Activated naive CD4-positive, alpha-beta T cell treated with anti-CD3 and anti-CD28 coated beads, Interleukin-2, amount 50 U/mL, for 72 hours (primary cell): Measurements from ENCODE around the gene TSPO2. TPM values are rescaled to one million over a fixed set of nuclear protein-coding genes. Genes with fewer than 3 reads are reported as not detected.

Experiments used
- ATAC-seq, 2 donors: fragments of 150-1000 bp; cut with Tn5 transposase; 2 replicates each; pipeline ENCODE4 v1.10.0; 2021; ENCODE audit warnings: mild to moderate bottlenecking in 2 of 2, moderate library complexity in 2 of 2
- DNase-seq, 2 donors: peaks; one replicate each; pipeline ENCODE4 v3.0.0; 2021 to 2022; ENCODE audit warnings: low spot score in 2 of 2
- H3K27ac Mint-ChIP-seq, 2 donors: one replicate each; pipeline ENCODE4 v1.8.0; 2022; ENCODE audit warnings: mild to moderate bottlenecking in 2 of 2, mixed read lengths in 2 of 2
- H3K36me3 Mint-ChIP-seq, 2 donors: one replicate each; pipeline ENCODE4 v1.8.0; 2022; ENCODE audit warnings: mixed read lengths in 2 of 2
- H3K9me3 Mint-ChIP-seq, 2 donors: one replicate each; pipeline ENCODE4 v1.8.0; 2022; ENCODE audit warnings: mixed read lengths in 2 of 2
- total RNA-seq, 2 donors: library from RNA; stranded (reverse); gene quantifications; one replicate each; pipeline ENCODE4 v1.2.3, GENCODE V29; 2022

TSPO2 gene
- total RNA-seq, 2 donors from 2014 or later = not detected

DNA sequence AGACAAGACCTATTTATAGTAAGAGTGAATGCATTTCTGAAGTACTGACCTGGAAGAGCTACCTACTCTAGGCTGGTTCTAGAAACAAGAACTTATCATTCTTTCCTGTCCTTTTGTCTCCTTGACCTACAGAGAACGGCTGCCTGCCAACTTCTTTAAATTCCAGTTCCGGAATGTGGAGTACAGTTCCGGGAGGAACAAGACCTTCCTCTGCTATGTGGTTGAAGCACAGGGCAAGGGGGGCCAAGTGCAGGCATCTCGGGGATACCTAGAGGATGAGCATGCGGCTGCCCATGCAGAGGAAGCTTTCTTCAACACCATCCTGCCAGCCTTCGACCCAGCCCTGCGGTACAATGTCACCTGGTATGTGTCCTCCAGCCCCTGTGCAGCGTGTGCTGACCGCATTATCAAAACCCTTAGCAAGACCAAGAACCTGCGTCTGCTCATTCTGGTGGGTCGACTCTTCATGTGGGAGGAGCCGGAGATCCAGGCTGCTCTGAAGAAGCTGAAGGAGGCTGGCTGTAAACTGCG, 19.0 kb downstream of the TSPO2 start:
- Mint-ChIP-seq H3K9me3 (no peaks in the 10 kb centered on the region), H3K27ac (no peak overlapping the region), H3K36me3 (peaks cover 0 to 4% of the 10 kb centered on the region in 2 donors)
- DNase-seq (no peak), ATAC-seq (no peak)

GRCh38 chr6:41062056-41062455, 19.8 kb downstream of the TSPO2 start:
- peaks cover 7 to 10% of the 10 kb centered on the region in 2 donors for H3K36me3 Mint-ChIP-seq
- ATAC-seq (no peak), DNase-seq (no peak)
- no peak overlapping the region for H3K27ac Mint-ChIP-seq
- H3K9me3 Mint-ChIP-seq = no peaks in the 10 kb centered on the region

DNA sequence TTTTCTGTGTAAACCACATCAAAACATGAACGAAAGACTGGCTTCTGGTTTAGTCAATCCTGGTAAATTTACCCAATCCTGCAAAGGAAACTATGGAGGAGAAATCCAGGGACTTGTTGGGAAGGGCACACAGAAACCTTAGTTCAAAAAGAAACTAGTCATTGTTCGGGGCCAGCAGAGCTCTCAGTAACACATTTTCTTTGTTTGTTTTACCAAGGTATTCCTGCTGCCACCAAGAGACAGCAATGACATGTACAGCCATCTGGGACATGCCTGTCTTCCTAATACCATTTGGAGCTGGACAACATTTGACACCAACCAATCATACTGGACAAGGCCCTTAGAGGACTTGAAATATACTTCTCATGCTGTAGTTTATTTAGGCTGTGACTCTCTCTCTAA, 21.6 kb downstream of the TSPO2 start:
- Mint-ChIP-seq H3K36me3 (peaks cover 13 to 15% of the 10 kb centered on the region in 2 donors), H3K9me3 (no peaks in the 10 kb centered on the region), H3K27ac (no peak overlapping the region)
- ATAC-seq = no peak
- DNase-seq = no peak

- ATAC-seq (no peak), DNase-seq (no peak)
- Mint-ChIP-seq H3K36me3 (peaks cover 13 to 15% of the 10 kb centered on the region in 2 donors), H3K9me3 (no peaks in the 10 kb centered on the region), H3K27ac (no peak overlapping the region)
Measured at GRCh38 chr6:41064841-41065240, 22.6 kb downstream of the TSPO2 start.

DNA sequence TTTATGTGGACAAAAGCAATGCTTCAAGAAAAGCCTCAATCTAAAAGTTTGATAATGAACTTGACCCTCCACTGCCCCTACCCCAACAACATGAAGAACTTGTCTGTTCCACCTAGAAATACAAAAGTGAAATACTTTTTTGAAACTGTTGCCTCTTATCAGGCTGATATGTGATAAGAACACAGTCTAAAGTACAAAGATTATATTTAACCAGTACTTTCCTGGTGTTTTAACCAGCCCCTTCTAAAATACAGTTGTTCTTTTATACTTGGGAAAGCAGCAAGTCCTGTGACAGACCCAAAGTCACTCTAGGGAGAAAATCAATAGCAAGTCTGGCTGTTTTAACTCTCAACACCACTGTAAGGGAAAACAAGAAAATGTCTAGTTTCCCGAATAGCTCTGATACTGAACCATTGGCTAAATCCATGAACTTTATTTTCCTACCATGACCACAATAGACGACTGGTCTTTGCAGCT, 23.3 kb downstream of the TSPO2 start:
- H3K36me3 Mint-ChIP-seq = peaks cover 15 to 16% of the 10 kb centered on the region in 2 donors
- H3K9me3 Mint-ChIP-seq = no peaks in the 10 kb centered on the region
- no peak for ATAC-seq
- DNase-seq = no peak
- H3K27ac Mint-ChIP-seq = no peak overlapping the region

DNA sequence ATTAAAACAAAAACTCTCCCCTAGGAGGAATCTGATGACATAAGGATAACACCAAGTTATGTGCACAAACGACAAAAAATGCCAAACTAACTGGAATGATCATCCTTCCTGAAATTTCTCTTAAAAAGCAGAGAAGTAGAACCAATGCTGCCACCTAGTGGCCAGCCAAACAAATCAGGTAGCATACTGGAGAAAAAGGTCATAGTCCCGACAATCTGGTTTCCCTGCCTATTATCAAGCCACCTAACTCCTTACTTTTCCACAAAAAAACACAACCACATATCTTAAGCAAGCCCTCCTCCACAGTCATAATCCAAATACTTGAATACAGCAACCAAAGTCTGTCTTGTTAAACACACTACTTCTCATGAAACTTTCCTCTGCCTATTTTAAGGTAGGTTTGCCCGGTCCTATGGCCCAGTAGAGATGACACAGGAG, 24.6 kb downstream of the TSPO2 start:
- DNase-seq = peak in 1 of 2 donors; percentile 55
- no peak for ATAC-seq
- Mint-ChIP-seq H3K27ac (peak overlapping the region in 1 of 2 donors; percentile 18), H3K9me3 (no peaks in the 10 kb centered on the region), H3K36me3 (peaks cover 23 to 27% of the 10 kb centered on the region in 2 donors)

- no peaks in the 10 kb centered on the region for H3K9me3 Mint-ChIP-seq
- H3K36me3 Mint-ChIP-seq = peaks cover 32 to 40% of the 10 kb centered on the region in 2 donors
- ATAC-seq = no peak
- peak overlapping the region; percentile 97 to 99 for H3K27ac Mint-ChIP-seq
- no peak for DNase-seq
Measured at GRCh38 chr6:41071501-41071922, 29.2 kb downstream of the TSPO2 start.

GRCh38 chr6:41071923-41072835, 29.9 kb downstream of the TSPO2 start, which contains the start of gene OARD1:
Gene OARD1 (minus strand): TSS chr6:41072356. CDS start chr6:41071634, 722 bp downstream.
- Mint-ChIP-seq H3K36me3 (peaks cover 26 to 33% of the 10 kb centered on the region in 2 donors), H3K27ac (peak within 1 kb of the TSS; percentile 97 to 99), H3K9me3 (no peaks in the 10 kb centered on the region)
- ATAC-seq (peak; percentile 71 to 82), DNase-seq (peak; percentile 100)

DNA sequence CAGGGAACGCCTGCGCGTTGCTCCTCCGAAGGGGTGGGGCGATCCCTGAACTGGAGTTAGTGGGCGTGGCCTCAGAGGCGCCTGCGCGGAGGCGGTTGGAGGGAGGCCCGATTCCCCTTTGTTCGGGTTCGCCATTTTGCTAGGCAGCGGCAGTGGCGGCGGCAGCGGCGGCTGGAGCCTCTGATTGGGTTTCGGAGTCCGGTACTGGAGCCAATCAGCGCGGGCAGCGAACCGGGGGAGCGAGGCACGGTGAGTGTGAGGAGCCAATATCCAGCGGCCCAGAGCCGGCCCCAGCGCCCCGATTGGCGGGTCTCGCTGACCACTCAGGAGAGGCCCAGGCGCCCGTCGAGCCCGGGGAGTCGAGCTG, 30.6 kb downstream of the TSPO2 start, which contains the start of gene NFYA:
TSS of gene NFYA (plus strand) at position 139 of the 367 bp plus-strand sequence. CDS start 6,116 bp downstream, outside the sequence.
- peak within 1 kb of the TSS; percentile 97 to 99 for H3K27ac Mint-ChIP-seq
- DNase-seq (no peak), ATAC-seq (peak; percentile 80 to 83)
- no peaks in the 10 kb centered on the region for H3K9me3 Mint-ChIP-seq
- peaks cover 22 to 29% of the 10 kb centered on the region in 2 donors for H3K36me3 Mint-ChIP-seq

GRCh38 chr6:41073203-41073967, 31.1 kb downstream of the TSPO2 start:
- no peaks in the 10 kb centered on the region for H3K9me3 Mint-ChIP-seq
- DNase-seq = peak; percentile 81 to 84
- peak overlapping the region; percentile 96 to 99 for H3K27ac Mint-ChIP-seq

DNA sequence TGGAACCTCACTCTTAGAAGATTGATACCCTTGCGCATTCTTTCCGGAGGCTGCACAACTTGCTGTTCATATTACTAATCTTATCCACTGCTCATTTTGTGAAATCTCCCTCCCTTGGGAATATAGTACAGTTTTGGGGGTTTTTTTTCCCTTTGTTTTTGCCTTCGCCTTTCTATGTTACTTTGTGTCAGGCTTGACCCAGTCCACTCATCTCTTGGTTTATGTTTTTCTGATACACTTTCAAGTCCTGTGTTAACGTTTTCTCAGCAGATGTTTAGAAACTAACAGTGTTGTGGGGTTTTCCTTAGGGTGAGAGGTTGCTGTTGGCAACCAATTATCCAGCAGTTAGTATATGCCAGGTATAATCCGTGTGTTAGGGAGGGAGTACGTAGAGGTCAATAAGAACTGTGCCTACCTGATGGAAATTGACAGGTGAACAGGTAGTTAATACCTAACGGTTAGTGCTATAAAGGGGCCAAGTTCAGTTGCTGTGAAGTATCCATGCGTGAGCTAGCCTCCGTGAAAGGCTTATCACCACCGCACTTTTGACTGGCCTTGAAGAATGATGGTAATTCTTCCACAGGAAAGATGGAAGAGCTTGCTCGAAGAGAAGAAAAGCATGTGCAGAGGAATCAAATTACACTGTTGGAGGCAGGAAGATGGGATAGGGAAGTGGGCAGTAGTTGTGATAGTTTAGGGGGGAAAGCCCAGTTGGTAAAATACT, 31.9 kb downstream of the TSPO2 start:
- no peak for ATAC-seq
- DNase-seq = no peak
- H3K36me3 Mint-ChIP-seq = peaks cover 27 to 33% of the 10 kb centered on the region in 2 donors
- H3K9me3 Mint-ChIP-seq = no peaks in the 10 kb centered on the region
- H3K27ac Mint-ChIP-seq = peak overlapping the region; percentile 96 to 99

More at GRCh38 chr6:41073203-41073967, 31.1 kb downstream of the TSPO2 start:
- ATAC-seq = peak; percentile 21 to 29
- H3K36me3 Mint-ChIP-seq = peaks cover 22 to 29% of the 10 kb centered on the region in 2 donors

DNA sequence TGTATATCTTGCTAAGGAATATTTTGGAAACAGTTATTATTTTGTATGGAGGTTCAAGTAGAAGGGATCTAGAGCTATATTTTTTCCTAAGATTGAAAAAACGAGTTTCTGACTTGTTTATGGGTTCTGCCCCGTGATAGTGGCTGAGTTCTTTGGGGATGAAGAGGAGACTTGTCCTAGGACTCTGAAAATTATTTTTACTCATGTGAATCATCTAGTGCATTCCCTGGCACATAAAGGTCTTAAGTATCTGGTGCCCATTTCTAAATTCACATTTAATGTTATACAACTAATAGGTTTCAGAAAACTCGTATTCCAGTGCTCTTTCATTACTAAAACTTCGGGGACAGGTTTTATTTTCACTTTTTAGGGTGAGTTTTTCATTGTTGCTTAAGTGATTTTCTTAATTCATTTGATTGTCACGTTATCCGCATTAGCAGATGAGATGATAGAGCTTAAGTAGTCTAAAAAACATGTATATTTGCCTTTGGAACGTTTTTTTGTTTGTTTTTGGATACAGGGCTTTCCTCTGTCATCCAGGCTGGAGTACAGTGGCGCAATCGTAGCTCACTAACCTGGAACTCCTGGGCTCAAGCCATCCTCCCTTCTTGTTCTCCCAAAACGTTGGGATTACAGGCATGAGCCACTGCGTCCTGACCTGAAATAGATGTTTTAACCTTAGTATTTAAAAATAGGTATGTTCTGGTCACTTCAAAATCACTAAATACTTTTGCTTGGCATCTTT, 32.6 kb downstream of the TSPO2 start:
- H3K27ac Mint-ChIP-seq = peak overlapping the region; percentile 96 to 99
- no peak for DNase-seq
- H3K9me3 Mint-ChIP-seq = no peaks in the 10 kb centered on the region
- H3K36me3 Mint-ChIP-seq = peaks cover 34 to 41% of the 10 kb centered on the region in 2 donors
- no peak for ATAC-seq

DNA sequence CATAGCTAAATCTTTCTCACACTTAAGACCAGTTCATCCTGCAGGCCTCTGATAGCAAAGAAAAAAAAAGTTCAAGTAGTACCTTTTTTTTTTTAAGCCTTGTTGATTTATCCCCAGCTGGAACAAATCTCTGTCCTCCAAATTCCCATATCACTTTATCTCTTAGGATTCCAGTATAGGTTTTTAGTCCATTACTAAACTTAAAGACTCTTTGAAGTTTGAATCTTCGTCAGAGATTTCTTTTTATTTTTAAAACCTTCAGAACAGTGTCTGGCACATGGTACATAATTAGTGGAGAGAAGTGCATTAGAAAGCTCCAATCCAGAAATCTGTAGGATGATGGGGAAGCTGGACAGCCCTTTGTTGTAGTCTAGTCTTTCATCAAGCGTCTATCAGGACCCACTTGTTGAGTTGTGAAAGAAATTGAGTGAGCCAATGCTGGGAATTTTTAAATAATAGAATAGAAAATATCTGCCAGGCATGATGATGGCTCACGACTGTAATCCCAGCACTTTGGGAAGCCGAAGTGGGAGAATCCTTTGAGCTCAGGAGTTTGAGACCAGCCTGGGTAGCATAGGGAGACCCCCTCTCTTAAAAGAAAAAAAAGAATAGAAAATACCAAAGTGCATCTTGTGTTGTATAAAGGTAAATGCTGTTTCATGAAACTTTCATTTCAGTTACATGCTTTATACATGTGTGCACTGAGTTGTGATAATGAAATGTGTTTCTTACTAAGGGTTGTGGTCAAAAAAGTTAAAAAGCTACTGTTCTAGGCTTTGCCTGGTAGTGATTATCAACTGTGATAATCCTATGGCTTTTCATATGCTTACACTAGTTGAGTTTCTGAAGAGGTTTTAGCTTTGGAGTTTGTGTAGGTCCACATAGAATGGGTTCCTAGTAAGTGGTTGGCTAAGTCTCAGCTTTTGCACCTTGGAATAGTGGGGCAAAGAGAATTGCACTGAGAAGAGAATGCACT, 33.7 kb downstream of the TSPO2 start:
- Mint-ChIP-seq H3K9me3 (no peaks in the 10 kb centered on the region), H3K36me3 (peaks cover 44 to 46% of the 10 kb centered on the region in 2 donors), H3K27ac (peak overlapping the region in 1 of 2 donors; percentile 99)
- no peak for DNase-seq
- no peak for ATAC-seq

- Mint-ChIP-seq H3K27ac (no peak overlapping the region), H3K36me3 (peaks cover 36 to 47% of the 10 kb centered on the region in 2 donors), H3K9me3 (no peaks in the 10 kb centered on the region)
- ATAC-seq (no peak), DNase-seq (no peak)
Measured at GRCh38 chr6:41077536-41077935, 35.3 kb downstream of the TSPO2 start.
